HG02763 (cell line): ENCODE data around the gene SEMA5B.

ENCODE experiments used
- ATAC-seq: cut with Tn5 transposase; IDR thresholded peaks from one replicate; pipeline ENCODE4 v1.9.1; 2021; ENCODE audit warnings: mild to moderate bottlenecking, moderate library complexity; ENCODE audit not compliant: unreplicated experiment

SEMA5B gene

DNA sequence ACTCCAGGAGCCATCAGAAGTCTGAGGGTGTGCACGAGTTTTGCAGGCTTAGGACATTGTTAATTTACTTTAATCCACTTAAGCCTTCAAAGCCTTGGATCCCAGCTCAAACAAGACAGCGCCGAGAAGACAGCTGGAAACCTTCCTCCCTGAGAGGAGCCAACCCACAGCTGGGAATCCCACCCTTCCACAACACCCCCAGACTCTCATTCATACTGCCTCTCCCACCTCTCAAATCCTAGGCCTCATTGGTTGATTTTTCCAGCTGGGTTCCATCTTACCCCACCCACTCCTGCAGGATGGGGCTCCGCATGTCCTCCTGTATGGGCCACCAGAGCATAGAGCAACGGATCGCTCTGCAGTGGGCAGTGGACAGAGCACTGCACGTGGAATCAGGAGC, 80.4 kb downstream of the SEMA5B start:
- ATAC-seq = no peak

DNA sequence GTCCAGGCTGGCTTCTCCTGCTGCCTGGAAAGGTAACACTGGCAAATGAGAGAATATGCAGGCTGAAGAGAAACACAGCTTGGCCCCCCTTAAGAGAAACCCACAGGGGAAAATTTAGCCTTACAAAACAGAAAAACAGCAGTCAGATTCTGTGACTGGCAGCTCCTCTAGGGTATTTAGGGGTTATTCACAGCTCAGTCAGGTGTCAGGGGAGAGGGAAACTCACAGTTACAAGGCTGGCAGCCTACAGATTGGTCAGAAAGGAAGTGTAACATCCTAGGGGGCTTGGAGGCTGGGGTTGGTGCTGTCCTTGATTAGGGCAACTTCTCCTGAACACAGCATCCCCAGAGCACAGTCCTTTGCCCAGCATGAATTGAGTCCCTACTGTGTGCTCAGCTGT, 81.4 kb downstream of the SEMA5B start:
- no peak for ATAC-seq

- ATAC-seq = no peak
Observed at GRCh38 chr3:122945230-122945629, 82.3 kb downstream of the SEMA5B start.

- ATAC-seq = no peak
Observed at GRCh38 chr3:122944671-122945161, 82.8 kb downstream of the SEMA5B start.

- no peak for ATAC-seq
Observed at GRCh38 chr3:122943828-122944190, 83.8 kb downstream of the SEMA5B start.

DNA sequence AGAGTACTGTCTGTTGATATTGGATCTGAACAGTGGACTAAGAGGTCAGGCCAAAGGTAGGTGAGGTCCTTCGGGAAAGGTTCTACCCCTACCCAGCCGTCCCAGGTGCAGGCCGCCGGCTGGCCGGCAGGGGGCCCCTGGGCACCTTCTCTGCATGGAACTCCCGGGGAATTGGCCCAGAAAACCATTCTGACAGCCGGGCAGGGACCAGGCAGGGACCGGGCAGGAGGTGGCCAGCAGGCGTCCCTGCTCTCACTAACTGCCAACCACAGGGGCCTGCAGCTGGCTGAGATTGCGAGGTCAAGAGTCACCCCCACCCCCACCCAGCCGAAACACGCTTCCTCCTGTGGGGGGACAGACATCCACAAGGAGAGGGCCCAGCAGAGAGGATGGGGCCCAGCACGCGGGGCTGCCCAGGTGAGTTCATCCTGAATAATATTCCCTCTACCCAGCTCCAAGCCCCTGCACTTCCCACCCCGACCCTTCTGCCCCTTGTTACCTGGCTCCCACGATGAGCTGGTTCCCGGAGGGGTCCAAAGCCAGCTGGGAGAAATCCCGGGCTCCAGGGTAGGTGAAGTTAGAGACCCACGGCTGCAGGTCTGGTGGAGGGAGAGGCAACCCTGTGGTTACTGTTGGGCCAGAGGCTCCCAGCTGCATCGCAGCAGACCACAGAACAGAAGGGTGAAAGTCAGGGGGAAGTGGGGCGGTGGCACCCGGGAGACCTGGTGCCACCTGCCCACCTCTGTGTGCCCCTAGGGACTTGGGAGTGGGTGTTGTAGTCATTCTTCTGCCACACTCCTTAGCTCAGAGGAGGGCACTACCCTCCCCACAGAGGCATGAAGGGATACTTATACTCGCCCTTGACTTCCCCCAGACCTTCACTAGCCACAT, 84.4 kb downstream of the SEMA5B start:
- ATAC-seq = no peak

GRCh38 chr3:122942239-122942638, 85.3 kb downstream of the SEMA5B start:
- ATAC-seq = no peak

DNA sequence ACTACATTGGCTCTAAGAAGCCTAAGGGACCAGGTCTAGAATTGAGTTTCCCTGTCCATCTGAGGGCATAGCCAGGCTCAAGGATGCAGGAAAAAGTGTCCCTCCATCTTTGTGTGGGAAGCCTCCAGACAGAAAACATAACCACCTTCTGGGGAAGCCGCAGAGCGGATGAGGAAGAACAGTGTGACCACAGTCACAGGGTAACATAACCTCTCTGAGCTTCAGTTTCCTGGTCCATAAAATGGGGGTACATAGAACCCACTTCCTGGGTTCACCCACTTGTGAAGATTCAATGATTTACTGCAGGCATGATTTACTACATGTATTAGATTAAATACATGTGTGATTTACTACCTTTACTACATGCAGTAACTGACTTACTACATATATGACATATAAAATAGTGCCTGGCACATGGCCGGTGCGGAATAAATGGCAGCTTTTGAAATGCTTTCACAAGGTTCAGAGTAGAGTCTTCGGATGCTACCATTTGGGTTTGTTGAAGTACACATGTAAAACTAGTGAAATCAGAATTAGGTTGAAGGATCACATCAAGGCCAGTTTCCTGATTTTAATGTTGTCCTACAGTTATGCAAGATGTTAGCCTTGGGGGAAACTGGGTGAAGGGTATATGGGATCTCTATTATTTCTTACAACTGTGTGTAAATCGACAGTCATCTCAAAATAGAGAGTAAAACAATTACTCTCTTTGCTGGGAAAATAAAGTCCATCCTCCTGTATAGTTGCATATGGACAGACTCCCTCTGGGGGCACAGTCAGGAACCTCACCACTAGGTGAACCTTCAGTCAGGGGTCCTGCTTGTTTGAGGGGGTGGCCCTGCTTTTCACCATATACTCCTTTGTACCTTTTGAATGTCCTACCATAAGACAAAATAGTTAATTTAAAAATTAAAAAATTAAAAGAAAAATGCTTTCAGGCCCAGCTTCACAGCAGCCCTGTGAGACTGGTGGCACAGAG, 86.0 kb downstream of the SEMA5B start:
- ATAC-seq = no peak

DNA sequence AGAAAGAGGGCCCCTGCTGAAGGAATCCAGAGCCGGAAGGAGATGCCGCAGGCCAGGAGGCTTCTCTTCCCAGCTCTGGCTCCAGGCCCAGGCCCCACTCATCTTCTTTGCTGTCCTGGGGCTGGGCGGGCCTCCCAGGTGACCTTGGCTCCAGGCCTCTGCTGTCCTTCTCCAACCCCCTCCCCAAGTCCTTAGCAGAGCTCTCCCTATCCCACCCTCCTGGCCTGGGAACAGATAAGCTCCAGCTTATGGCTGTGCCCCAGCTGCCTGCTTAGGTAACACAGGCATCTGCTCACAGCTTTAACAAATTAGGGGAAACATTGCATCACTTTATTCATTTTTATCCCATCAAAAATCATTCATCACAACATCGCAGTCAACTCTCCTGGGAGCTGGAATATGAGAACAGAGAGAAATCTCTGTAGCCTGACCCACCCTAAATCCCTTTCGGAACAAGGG, 86.9 kb downstream of the SEMA5B start:
- ATAC-seq = no peak

GRCh38 chr3:122938783-122939425, 88.7 kb downstream of the SEMA5B start:
- no peak for ATAC-seq

- ATAC-seq = no peak
Observed at GRCh38 chr3:122937745-122938144, 89.8 kb downstream of the SEMA5B start.

- ATAC-seq = no peak
Observed at GRCh38 chr3:122936986-122937385, 90.6 kb downstream of the SEMA5B start.

- no peak for ATAC-seq
Observed at GRCh38 chr3:122936335-122936734, 91.2 kb downstream of the SEMA5B start.

- ATAC-seq = no peak
Observed at GRCh38 chr3:122934251-122934650, 93.3 kb downstream of the SEMA5B start.

DNA sequence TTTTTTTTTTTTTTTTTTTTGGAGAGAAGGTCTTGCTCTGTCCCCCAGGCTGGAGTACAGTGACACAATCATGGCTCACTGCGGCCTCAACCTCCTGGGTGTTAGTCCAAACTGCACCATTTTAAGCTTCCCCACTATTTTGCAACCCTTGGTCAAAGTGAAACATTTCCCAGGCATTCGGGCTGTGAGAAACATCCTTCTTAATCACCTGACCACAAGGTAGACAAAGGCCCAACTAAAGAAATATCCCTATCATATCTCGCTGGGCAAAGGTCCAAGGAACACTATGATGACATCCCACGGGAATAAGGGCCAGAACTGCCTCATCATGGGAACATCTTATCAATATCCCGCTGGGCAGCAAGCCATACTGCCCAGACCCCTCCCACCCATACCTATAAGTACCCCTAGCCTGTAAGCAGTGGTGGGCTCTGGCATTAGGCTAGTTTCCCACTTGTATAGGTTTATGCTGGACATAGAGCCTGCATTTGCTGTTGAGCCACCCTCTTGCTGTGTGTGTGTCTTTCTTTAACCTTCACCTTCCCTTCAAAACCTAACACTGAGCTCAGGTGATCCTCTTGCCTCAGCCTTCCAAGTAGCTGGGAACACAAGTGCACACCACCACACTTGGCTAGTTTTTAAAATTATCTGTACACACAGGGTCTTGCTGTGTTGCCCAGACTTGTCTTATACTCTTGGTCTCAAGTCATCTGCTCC, 95.2 kb downstream of the SEMA5B start:
- no peak for ATAC-seq

DNA sequence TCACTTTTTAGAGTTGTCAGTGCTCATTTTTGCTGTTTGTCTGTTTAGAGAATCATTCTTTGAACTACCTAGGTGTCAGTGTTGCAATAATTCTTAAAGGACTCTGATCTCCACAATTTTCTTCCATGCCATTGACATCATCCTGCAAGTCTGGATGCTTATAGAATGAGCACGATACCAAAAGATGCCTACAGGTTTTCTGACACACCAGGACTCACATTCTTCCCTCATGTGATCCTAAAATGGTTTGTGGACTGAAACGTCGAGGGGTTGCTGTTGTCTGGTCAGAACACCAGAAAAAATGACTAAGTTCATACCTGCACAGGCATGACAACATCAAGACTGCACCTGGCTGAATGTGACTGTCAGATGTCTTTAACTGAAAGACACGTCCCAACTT, 95.9 kb downstream of the SEMA5B start:
- no peak for ATAC-seq

- ATAC-seq = no peak
Observed at GRCh38 chr3:122930063-122930997, 97.2 kb downstream of the SEMA5B start.

DNA sequence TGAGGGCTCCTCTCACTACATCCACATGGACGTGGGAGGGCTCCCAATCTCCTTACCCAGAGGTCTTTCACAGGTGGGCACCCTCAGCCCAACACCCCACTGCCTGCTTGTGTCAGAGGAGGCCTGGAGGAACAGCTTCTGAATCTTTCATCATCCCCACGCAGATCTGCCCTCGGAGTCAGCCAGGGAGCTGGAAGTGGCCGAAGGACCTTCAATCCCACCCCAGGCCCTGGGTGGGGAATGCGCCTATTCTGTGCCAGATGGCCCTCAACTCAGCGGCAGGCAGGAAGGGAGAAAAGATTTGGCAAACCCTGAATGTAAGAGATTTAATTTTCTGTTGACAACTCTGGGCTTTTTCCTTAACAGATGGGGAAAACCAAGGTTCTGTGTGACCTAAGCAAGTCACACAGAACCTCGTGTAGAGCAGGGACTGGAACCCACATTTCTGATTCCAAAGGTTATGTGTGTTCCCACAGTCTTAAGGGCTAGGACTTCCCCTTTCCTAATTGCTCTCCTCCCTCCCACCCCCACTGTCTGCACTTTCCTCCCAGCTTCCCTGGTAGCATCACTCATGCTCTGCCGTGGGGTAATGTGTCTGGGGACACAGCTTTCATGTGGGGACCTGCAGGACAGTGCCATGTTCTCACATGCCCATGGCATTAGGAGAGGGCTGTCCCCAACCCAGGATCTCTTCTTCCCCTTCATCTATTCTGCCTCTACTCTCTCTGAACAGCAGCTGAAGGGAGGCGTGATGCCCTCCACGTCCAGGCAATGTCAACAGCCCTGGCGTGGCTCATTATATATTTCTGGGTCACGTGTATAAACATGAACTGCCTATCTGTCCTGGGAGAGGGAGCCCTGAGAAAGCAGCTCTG, 98.1 kb downstream of the SEMA5B start:
- no peak for ATAC-seq
